Panc1 (cell line): ENCODE results near the gene PTPRR.

ENCODE experiments used
- CTCF ChIP-seq: fragments of 450-650 bp; IDR thresholded peaks from 2 replicates; pipeline ENCODE4 v1.5.1; 2017; ENCODE audit warnings: mild to moderate bottlenecking
- POLR2AphosphoS5 ChIP-seq: IDR thresholded peaks from 2 replicates; pipeline ENCODE4 v1.6.1; 2012; ENCODE audit warnings: mild to moderate bottlenecking, low read depth, low read length, moderate library complexity
- REST ChIP-seq, 2 experiments: IDR thresholded peaks; 2 replicates each; pipeline ENCODE4 v1.6.1; 2011 to 2012; ENCODE audit warnings: low read depth in 2 of 2, control low read depth in 1 of 2, low read length in 1 of 2, mild to moderate bottlenecking in 1 of 2, moderate library complexity in 1 of 2; ENCODE audit not compliant: insufficient read depth in 1 of 2
- SIN3A ChIP-seq: IDR thresholded peaks from 2 replicates; pipeline ENCODE4 v1.6.1; 2012; ENCODE audit warnings: low read depth, mild to moderate bottlenecking, low read length, moderate library complexity, borderline replicate concordance; ENCODE audit not compliant: insufficient read depth
- TCF7L2 ChIP-seq: IDR thresholded peaks from 2 replicates; pipeline ENCODE4 v1.6.1; 2011; ENCODE audit warnings: mild to moderate bottlenecking, low read depth, low read length, inconsistent platforms

GRCh38 chr12:70648831-70649230 is 271.7 kb downstream of the PTPRR start:
- TF ChIP-seq CTCF: no peak
- TF ChIP-seq SIN3A: no peak
- no peak for TF ChIP-seq POLR2AphosphoS5
- TF ChIP-seq REST (IDR thresholded peaks at IDR 0.05; ENCODE audit: insufficient read depth in 1 of 2, low read depth in 2 of 2, low read length in 1 of 2): no peak
- TF ChIP-seq TCF7L2: no peak
